Caco-2 (cell line): ENCODE results near the gene TMEM97. TPM values are rescaled to one million over a fixed set of nuclear protein-coding genes. Genes with fewer than 3 reads are reported as not detected.
"Not testable (repeated sequence)": the region's sequence is repeated elsewhere in the genome, so short reads cannot be mapped to it uniquely, and the experiment has no call there.

Source experiments
- BruUV-seq: library from RNA; stranded (reverse); fragments of 400-500 nt; replicated peaks from 2 replicates; lab custom pipeline; 2021; lab: Mats Ljungman, UMichigan
- CTCF ChIA-PET: fragments of 300-600 bp; sonication (Branson Sonifier 250); formaldehyde crosslinking; loops from one replicate; lab custom pipeline; 2022; ENCODE audit warnings: antibody characterized with exemption; lab: Charles Lee
- POLR2A ChIA-PET: fragments of 300-600 bp; sonication (Branson Sonifier 250); formaldehyde crosslinking; loops from one replicate; lab custom pipeline; 2022; ENCODE audit warnings: antibody characterized with exemption; lab: Charles Lee
- DNase-seq, 2 experiments: peaks; one replicate each; pipeline versions ENCODE4 v3.0.0 to v3.0.0-alpha.2; 2020 to 2022
- H3K27me3 ChIP-seq: replicated peaks from 2 replicates; pipeline ENCODE4 v1.6.0; 2011; ENCODE audit warnings: low read length; ENCODE audit not compliant: control insufficient read depth, insufficient read depth
- H3K36me3 ChIP-seq: 2 replicates; pipeline ENCODE4 v1.5.1; 2011; ENCODE audit warnings: low read length; ENCODE audit not compliant: control insufficient read depth, insufficient read depth
- H3K4me1 ChIP-seq: fragments of 250-450 bp; sonication (Bioruptor Pico); 2 replicates; pipeline ENCODE4 v1.5.1; 2020; ENCODE audit warnings: mild to moderate bottlenecking
- H3K4me3 ChIP-seq: 2 replicates; pipeline ENCODE4 v1.5.1; 2011; ENCODE audit warnings: low read depth, mild to moderate bottlenecking, control low read depth, low read length
- H3K9me3 ChIP-seq: fragments of 250-450 bp; sonication (Bioruptor Pico); 2 replicates; pipeline ENCODE4 v1.5.1; 2020; ENCODE audit warnings: mild to moderate bottlenecking, moderate library complexity
- H3K27ac Mint-ChIP-seq: one replicate; pipeline ENCODE4 v1.8.0; 2022; ENCODE audit warnings: mixed read lengths; ENCODE audit not compliant: unreplicated experiment
- H3K27me3 Mint-ChIP-seq: one replicate; pipeline ENCODE4 v1.8.0; 2022; ENCODE audit warnings: mixed read lengths; ENCODE audit not compliant: insufficient read depth, unreplicated experiment
- H3K36me3 Mint-ChIP-seq: one replicate; pipeline ENCODE4 v1.8.0; 2022; ENCODE audit warnings: mild to moderate bottlenecking, mixed read lengths; ENCODE audit not compliant: insufficient read depth, unreplicated experiment
- H3K4me1 Mint-ChIP-seq: one replicate; pipeline ENCODE4 v1.8.0; 2022; ENCODE audit warnings: low read depth, mixed read lengths; ENCODE audit not compliant: unreplicated experiment
- H3K4me3 Mint-ChIP-seq: one replicate; pipeline ENCODE4 v1.8.0; 2022; ENCODE audit warnings: mild to moderate bottlenecking, moderate library complexity, mixed read lengths; ENCODE audit not compliant: unreplicated experiment
- H3K9me3 Mint-ChIP-seq: one replicate; pipeline ENCODE4 v1.8.0; 2022; ENCODE audit warnings: mixed read lengths; ENCODE audit not compliant: unreplicated experiment
- CTCF ChIP-seq, 2 experiments: fragments of 200-600 bp in 1 of 2; IDR thresholded peaks; 1 replicate in 1 of 2; 2 replicates in 1 of 2; pipeline versions ENCODE4 v1.5.1 to v1.8.0; 2011 to 2022; ENCODE audit warnings: antibody characterized with exemption in 1 of 2, control low read depth in 1 of 2, inconsistent platforms in 1 of 2, low read depth in 1 of 2, low read length in 1 of 2, mild to moderate bottlenecking in 1 of 2, moderate library complexity in 1 of 2; ENCODE audit not compliant: insufficient read depth in 1 of 2, severe bottlenecking in 1 of 2, unreplicated experiment in 1 of 2
- intact Hi-C: fragments of 100-400 bp; cut with micrococcal nuclease; formaldehyde crosslinking; loops from one replicate; pipeline ENCODE4 v1.10.0; 2022; ENCODE audit not compliant: unreplicated experiment
- total RNA-seq: library from RNA; stranded (reverse); gene quantifications from 2 replicates; pipeline ENCODE4 v1.2.3, GENCODE V29; 2022

The TMEM97 gene
- total RNA-seq, 1 experiment from 2014 or later, result 342 TPM

- peaks cover 77% of the 10 kb centered on the region for H3K36me3 Mint-ChIP-seq
- intact Hi-C loops, result loop anchor here (1.0 to 10.0 kb wide), 7 partner anchors 16 to 294 kb away; partner anchors contain the start of genes ALDOC, NLK, PIGS and POLDIP2
- CTCF ChIA-PET, result interaction anchor here (0.6 to 3.0 kb wide), 32 partner anchors 8 to 534 kb away, joined by 3 to 44 read pairs (median 5); partner anchors contain the start of genes PIGS, POLDIP2, SARM1 and TMEM97
- no peaks in the 10 kb centered on the region for H3K27me3 Mint-ChIP-seq
- no peaks in the 10 kb centered on the region for H3K9me3 ChIP-seq
- BruUV-seq, result TSS peak; percentile 48
- no peaks in the 10 kb centered on the region for H3K27me3 ChIP-seq
- peak overlapping the region; percentile 97 for H3K4me3 Mint-ChIP-seq
- peak; percentile 94 to 97 for DNase-seq
- peaks cover 27% of the 10 kb centered on the region for H3K4me1 ChIP-seq
- H3K36me3 ChIP-seq, result peaks cover 8% of the 10 kb centered on the region
- peak overlapping the region; percentile 98 for H3K27ac Mint-ChIP-seq
- TF ChIP-seq CTCF (IDR thresholded peaks at IDR 0.05; ENCODE audit: insufficient read depth in 1 of 2, low read depth in 1 of 2, low read length in 1 of 2, severe bottlenecking in 1 of 2, unreplicated experiment in 1 of 2), result no peak
- POLR2A ChIA-PET, result interaction anchor here (0.5 to 3.0 kb wide), 40 partner anchors 8 to 627 kb away, joined by 3 to 139 read pairs (median 6); partner anchors contain the start of genes ALDOC, PHF12, POLDIP2 and RPL23A
- peak overlapping the region; percentile 74 for H3K4me3 ChIP-seq
- no peaks in the 10 kb centered on the region for H3K9me3 Mint-ChIP-seq
- peaks cover 33% of the 10 kb centered on the region for H3K4me1 Mint-ChIP-seq
Observed at GRCh38 chr17:28335959-28336871, 17.2 kb downstream of the TMEM97 start.

- no peaks in the 10 kb centered on the region for H3K27me3 Mint-ChIP-seq
Observed at GRCh38 chr17:28338056-28338768, 19.2 kb downstream of the TMEM97 start.

GRCh38 chr17:28338769-28339212 is 19.8 kb downstream of the TMEM97 start:
- H3K4me3 Mint-ChIP-seq, H3K9me3 ChIP-seq, H3K4me3 ChIP-seq, H3K9me3 Mint-ChIP-seq, CTCF ChIA-PET, H3K27me3 Mint-ChIP-seq, BruUV-seq, H3K27me3 ChIP-seq, DNase-seq: not testable (repeated sequence)
- Mint-ChIP-seq H3K27ac (peak overlapping the region; percentile 15), H3K36me3 (peaks cover 82% of the 10 kb centered on the region), H3K4me1 (peaks cover 25% of the 10 kb centered on the region)
- intact Hi-C loops, result loop anchor here (5.0 to 10.0 kb wide), 2 partner anchors 236 to 296 kb away; partner anchors contain the start of genes ALDOC, NLK and PIGS
- H3K4me1 ChIP-seq, result peaks cover 21% of the 10 kb centered on the region
- H3K36me3 ChIP-seq, result peaks cover 12% of the 10 kb centered on the region
- POLR2A ChIA-PET, result interaction anchor here (0.6 kb wide), 3 partner anchors 23 to 59 kb away, joined by 3 to 5 read pairs (median 3); no protein-coding TSS in a partner anchor

More at GRCh38 chr17:28338056-28338768, 19.2 kb downstream of the TMEM97 start:
- ChIA-PET CTCF (no interaction called here), POLR2A (no interaction called here)
- Mint-ChIP-seq H3K36me3 (peaks cover 83% of the 10 kb centered on the region), H3K4me3 (peak overlapping the region; percentile 97), H3K27ac (peak overlapping the region; percentile 98), H3K4me1 (peaks cover 27% of the 10 kb centered on the region), H3K9me3 (no peaks in the 10 kb centered on the region)
- intact Hi-C loops, result loop anchor here (5.0 to 10.0 kb wide), 2 partner anchors 237 to 296 kb away; partner anchors contain the start of genes ALDOC, NLK and PIGS
- no TSS peak for BruUV-seq
- Histone ChIP-seq H3K36me3 (peaks cover 12% of the 10 kb centered on the region), H3K27me3 (no peaks in the 10 kb centered on the region), H3K4me1 (peaks cover 21% of the 10 kb centered on the region), H3K4me3 (no peak overlapping the region), H3K9me3 (no peaks in the 10 kb centered on the region)
- no peak for DNase-seq
- peak in 1 of 2 experiments; percentile 29 for TF ChIP-seq CTCF (IDR thresholded peaks at IDR 0.05; ENCODE audit: insufficient read depth in 1 of 2, low read depth in 1 of 2, low read length in 1 of 2, severe bottlenecking in 1 of 2, unreplicated experiment in 1 of 2)
